GM18499 (cell line): Measurements from ENCODE around the gene TMEM38A.
"Not testable (repeated sequence)": the region's sequence is repeated elsewhere in the genome, so short reads cannot be mapped to it uniquely, and the experiment has no call there.

ENCODE experiments used
- ATAC-seq: cut with Tn5 transposase; IDR thresholded peaks from one replicate; pipeline ENCODE4 v1.9.1; 2021; ENCODE audit warnings: moderate number of reproducible peaks; ENCODE audit not compliant: insufficient read depth, unreplicated experiment

Gene TMEM38A

DNA sequence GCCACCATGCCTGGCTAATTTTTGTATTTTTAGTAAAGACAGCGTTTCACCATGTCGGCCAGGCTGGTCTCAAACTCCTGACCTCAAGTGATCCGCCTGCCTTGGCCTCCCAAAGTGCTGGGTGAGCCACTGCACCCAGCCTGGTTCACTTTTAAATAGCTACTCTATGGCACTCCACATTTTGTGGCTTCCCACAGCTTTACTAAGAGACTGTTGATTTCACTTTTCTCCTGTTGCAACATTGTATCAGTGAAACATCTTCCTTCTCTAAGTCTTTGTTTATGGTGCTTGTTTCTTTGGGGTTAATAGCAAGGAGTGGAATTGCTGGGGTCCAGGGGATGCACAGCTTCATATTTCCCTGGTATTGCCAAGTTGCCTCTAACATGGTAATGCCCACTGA lies 12.3 kb downstream of the TMEM38A start:
- ATAC-seq: no peak

DNA sequence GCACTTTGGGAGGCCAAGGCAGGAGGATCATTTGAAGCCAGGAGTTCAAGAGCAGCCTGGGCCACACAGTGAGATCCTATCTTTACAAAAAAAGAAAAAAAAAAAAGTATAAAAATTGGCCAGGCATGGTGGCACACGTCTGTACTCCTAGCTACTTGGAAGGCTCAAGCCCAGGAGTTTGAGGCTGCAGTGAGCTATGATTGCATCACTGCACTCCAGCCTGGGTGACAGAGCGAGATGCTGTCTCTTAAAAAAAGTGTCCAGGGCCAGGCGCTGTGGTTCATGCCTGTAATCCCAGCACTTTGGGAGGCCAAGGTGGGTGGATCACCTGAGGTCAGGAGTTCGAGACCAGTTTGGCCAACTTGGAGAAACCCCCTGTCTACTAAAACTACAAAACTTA lies 12.9 kb downstream of the TMEM38A start:
- ATAC-seq: not testable (repeated sequence)

DNA sequence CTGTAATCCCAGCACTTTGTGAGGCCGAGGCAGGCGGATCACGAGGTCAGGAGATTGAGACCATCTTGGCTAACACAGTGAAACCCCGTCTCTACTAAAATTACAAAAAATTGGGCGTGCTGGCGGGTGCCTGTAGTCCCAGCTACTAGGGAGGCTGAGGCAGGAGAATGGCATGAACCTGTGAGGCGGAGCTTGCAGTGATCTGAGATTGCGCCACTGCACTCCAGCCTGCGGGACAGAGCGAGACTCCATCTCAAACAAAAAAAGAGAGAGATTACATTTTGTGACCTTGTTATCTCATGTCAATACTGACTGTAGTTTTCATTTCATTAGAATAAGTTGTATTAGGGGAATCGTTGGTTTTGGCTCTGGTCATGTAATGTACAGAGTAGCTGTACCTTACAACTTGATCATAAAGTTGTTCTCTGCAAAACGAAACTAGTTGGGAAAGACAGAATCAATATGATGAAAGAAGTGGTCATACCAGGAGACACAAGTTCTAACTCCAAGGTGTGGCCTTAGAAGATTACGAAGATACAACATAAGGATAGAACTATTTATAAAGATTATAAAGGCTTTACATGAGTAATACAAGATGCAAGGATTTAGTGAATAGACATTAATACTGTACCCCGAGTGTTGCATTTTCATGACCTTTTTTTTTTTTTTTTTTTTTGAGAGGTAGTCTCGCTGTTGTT lies 15.3 kb downstream of the TMEM38A start:
- no peak for ATAC-seq

DNA sequence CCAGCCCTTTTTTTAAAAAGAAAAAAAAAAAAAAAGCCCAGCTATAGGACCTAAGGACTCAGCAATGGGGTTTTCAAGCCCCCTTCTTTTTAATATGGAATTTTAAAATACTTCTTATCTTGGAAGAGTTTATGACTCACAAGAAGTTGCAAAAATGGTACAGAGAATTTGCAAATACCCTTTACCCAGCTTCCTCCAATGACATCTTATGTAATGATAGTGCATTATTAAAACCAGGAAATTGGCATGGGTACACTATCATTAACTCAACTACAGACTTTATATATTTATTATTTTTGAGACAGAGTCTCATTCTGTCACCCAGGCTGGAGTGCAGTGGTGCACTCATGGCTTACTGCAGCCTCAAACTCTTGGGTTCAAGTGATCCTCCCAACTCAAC lies 16.1 kb downstream of the TMEM38A start:
- no peak for ATAC-seq

DNA sequence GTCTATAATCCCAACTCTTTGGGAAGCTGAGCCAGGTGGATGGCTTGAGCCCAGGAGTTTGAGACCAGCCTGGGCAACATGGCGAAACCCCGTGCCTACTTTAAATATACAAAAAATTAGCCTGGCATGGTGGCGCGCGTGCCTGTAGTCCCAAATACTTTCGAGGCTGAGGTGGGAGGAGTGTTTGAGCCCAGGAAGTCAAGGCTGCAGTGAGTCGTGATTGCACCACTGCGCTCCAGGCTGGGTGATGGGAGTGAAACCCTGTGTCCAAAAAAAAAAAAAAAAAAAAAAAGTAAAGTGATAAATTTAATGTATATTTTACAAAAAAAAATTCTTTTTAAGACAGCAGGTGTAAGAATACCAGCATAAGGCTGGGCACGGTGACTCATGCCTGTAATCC lies 17.6 kb downstream of the TMEM38A start:
- ATAC-seq: no peak

DNA sequence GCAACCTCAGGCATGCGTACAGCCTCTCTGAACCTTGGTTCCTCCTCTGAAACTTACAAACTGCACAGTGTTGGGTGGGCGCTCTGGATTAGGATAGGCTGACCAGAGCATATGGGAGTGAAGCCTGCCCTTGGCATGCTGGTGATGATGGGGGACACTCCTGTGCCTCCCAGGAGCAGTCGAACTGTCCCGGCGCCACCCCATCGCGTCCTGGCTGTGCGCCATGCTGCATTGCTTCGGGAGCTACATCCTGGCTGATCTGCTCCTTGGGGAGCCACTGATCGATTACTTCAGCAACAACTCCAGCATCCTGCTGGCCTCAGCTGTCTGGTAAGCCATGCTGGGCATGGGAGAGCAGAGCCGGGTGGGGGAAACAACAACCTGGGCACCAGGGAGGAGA lies 18.9 kb downstream of the TMEM38A start:
- no peak for ATAC-seq

DNA sequence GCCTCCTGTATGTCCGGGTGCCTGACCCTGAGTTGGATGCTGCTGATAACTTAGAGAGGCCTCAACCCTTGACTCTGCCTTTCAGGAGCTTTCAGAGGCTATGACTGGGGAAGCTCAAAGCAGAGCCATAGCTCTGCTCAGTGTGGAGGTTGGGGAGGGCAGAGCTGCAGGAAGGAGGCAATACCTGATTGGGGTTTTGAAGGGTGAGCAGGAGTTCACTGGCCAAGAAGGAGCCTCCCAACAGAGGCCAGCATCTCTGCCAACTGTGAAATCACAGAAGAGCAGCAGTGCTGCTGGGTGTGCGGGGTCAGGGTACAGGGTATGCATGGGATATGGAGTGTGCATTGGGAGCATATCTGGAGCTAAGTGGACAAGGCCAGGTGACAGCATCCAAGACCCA lies 21.6 kb downstream of the TMEM38A start:
- ATAC-seq: no peak

DNA sequence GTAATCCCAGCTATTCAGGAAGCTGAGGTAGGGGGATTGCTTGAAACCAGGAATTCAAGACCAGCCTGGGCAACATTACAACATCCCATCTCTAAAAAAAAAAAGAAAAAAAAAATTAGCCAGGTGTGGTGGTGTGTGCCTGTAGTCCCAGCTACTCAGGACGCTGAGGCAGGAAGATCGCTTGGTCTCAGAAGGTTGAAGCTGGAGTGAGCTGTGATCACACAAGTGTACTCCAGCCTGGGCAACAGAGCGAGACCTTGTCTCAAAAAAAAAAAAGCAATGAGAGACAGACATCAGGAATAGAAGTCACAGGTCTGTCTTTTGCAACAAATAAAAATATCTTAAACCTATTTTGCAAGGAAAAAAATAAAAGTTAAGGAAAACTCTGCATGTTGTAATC lies 23.3 kb downstream of the TMEM38A start:
- ATAC-seq: no peak

DNA sequence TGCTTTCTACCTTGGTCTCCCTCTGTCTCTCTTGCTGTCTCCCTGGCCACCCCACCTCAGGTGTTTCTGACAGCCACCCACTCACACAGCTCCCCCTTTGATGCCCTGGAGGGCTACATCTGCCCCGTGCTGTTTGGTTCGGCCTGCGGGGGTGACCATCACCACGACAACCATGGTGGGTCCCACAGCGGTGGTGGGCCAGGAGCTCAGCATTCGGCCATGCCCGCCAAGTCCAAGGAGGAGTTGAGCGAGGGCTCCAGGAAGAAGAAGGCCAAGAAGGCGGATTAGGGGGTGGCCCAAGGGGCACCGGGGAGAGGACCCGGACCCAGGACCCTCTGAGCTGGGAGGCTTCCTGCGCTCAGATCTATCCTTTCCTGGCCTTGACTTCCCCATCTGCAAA lies 27.1 kb downstream of the TMEM38A start:
- no peak for ATAC-seq

DNA sequence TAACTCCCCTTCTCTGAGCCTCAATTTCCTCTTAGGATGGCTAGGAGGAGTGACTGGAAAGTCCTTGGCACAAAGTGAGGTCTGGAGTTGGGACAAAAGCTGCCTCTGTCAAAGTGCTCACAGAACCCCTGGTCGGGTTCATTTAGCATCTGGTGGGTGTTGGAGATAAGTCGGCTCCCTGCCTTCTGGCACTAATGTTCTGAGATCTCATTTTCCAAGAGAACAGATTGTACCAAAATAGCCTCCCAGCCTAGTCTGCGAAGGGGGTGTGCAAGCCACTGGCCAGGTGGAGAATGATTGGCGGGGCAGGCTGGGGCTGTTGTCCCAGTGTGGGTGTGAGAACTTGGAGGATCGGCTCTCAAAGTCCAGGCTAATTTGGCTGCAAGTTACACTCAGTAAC lies 38.0 kb downstream of the TMEM38A start:
- ATAC-seq: no peak

DNA sequence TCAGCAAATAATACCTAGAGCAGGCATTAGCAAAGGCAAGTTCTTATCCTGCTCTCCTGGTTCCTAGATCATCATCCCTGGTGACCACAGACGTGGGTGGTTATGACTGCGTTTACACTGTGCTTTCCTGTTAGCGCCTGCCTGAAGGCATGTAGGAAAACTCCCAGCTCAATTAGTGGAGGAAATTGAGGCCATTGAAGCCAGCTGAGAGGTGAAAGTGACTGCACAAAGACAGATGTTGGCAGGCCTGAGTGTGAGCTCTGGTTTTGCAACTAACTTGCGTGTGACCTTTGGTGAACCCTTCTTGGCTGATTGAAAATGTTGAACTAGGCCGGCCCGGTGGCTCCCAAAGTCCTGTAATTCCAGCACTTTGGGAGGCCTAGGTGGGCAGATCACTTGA lies 41.2 kb downstream of the TMEM38A start:
- no peak for ATAC-seq

DNA sequence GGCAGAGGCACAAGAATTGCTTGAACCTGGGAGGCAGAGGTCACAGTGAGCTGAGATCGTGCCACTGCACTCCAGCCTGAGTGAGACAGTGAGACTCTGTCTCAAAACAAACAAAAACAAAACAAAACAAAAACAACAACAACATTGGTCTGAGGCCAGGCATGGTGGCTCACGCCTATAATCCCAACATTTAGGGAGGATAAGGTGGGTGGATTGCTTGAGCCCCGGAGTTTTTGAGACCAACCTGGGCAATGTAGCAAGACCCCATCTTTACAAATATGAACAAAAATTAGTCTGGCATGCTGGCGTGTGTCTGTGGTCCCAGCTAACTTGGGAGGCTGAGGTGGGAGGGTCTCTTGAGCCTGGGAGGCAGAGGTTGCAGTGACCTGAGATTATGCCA lies 42.7 kb downstream of the TMEM38A start:
- ATAC-seq: no peak

DNA sequence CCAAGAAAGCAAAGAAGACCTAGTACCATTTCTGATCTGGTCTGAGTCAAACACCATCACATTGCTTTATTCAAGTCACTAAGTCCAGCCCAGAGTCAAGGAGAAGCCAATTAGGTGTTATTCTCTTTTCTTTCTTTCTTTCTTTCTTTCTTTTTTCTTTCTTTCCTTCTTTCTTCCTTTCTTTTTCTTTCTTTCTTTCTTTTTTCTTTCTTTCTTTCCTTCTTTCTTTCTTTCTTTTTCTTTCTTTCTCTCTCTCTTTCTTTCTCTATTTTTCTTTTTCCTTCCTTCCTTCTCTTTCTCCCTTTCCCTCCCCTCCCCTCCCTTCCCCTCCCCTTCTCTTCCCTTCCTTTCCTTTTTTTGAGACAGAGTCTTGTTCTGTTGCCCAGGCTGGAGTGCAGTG lies 49.9 kb downstream of the TMEM38A start:
- not testable (repeated sequence) for ATAC-seq

DNA sequence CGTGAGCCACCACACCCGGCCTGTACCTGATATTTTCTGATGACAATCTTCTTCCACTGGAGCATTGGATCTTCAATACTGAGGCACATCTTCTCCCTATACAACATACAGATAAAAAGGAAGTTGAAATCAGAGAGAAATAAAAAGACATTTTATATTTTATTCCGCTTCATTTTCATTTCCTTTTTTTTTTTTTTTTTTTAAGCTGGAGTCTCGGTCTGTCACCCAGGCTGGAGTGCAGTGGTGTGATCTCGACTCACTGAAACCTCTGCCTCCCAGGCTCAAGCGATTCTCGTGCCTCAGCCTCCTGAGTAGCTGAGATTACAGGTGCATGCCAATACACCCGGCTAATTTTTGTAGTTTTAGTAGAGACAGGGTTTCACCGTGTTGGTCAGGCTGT lies 51.4 kb downstream of the TMEM38A start:
- not testable (repeated sequence) for ATAC-seq

DNA sequence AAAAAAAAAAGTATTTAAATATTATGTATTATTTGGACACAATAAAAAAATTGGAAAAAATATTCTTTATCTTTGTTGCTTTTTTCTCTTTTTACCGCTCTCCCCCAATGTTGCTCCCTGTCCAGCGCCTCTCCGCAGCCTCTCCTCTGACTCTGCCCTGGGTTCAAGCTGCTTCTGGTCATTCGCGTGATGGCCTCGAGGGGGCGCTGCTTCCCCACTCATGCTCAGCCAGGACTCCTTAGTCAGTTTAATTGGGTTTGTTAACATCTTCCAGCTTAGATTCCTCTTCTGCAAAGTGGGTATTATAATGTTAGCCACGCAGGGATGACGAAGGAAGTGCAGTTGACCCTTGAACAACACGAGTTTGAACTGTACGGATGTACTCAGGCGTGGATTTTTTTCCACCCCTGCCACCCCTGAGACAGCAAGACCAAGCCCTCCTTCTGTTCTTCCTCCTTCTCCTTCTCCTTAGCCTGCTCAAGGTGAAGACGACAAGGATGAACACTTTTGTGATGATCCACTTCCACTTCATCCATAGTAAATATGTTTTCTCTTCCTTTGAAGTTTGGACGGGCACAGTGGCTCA lies 53.9 kb downstream of the TMEM38A start:
- no peak for ATAC-seq

DNA sequence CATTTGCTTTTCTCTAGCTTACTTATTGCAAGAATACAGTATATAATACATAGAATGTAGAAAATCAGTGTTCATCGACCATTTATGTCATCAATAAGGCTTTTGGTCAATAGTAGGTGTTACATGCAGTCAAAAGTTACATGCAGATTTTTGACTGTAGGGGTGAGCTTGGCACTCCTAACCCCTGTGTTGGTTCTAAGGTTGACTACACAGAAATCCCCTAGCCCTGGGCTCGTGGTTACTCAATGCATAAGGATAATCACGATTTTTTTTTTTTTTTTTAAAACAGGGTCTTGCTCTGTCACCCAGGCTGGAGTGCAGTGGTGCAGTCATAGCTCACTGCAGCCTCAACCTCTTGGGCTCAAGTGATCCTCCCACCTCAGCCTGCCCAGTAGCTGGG lies 54.7 kb downstream of the TMEM38A start:
- no peak for ATAC-seq

DNA sequence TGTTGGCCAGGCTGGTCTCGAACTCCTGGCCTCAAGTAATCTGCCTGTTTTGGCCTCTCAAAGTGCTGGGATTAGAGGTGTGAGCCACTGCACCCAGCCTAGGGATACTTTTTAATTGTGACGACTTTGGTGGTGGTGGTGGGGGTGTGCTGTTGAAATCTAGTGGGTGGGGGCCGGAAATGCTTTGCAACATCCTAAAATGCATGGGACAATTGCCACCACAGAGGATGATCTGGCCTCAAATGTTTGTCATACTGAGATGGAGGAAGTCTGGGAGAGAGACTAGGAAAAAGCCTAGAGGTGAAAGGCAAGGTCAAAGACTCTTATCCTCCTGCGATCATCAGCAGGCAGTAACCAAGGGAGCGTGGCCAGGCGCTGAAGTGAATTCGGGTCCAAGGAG lies 60.1 kb downstream of the TMEM38A start:
- ATAC-seq: no peak

DNA sequence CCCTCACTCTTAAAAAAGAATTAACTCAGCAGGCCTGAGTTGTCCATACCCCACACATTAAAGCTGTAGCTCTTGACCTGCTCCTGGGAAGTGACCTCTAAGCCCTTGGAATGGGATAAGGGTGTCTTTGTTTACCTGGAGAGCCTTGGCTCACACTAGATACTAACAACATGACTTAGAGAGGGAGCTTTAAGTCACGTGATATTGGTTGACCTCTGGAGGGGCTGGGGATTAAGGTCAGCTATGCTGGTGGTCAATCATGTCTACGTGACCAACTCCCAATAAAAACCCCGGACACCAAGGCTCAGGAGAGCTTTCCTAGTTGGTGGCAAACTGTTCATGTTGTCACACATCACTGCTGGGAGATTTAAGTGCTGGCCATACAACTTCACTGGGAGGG lies 61.7 kb downstream of the TMEM38A start:
- ATAC-seq: no peak

DNA sequence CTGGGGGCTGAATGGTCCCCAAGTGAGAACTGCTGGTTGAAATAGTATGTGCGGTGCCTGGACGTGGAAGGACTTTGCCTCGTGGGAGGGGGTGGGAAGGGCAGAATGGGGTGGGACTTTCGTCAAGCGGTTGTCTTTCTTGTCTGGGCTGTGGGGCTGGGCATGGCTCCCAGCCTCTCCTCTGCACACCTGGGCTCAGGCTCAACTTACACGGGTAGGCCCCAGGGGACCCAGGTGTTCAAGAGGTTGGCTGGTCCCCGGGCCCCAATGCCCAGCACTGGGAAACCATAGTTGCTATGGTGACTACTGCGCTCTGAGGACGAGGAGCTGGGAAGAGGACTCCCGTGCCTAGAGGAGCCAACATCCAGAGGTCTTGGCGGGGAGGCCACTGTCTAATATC lies 66.0 kb downstream of the TMEM38A start:
- no peak for ATAC-seq

DNA sequence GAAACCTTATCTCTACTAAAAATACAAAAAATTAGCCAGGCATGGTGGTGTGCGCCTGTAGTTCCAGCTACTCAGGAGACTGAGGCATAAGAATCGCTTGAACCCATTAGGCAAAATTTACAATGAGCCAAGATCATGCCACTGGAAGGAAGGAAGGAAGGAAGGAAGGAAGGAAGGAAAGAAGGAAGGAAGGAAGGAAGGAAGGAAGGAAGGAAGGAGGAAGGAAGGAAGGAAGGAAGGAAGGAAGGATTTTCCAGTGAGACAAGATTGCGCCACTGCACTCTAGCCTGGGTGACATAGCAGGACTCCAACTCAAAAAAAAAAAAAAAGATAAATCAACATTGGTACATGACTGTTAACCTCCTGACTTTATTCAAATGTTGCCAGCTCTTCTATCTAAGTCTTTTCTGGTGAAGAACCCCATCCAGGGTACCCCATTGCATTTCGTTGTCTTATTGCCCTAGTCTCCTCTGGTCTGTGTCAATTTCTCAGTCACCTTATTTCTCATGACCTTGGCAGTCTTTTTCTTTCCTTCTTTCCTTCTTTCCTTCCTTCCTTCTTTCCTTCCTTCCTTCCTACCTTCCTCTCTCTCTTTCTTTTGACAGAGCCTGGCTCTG lies 74.8 kb downstream of the TMEM38A start:
- ATAC-seq: not testable (repeated sequence)

DNA sequence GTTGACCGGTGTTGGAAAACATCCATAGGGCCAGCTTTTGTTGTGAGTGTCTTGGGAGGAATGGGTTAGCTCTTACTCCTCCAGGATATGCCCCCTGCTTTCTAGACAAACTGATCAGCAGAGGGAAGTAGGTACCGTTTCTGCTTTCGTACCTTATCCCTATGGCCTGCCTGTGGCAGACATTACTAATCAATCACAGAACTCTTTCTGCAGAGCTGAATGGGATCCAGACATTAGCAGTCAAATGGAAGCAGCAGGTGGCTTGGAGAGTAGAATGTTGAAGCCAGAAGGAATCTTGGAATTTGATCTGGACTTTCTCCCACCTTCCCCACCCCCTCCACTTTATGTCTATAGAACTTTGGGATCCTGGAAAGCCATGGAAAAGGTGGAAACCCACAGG lies 75.8 kb downstream of the TMEM38A start:
- no peak for ATAC-seq

DNA sequence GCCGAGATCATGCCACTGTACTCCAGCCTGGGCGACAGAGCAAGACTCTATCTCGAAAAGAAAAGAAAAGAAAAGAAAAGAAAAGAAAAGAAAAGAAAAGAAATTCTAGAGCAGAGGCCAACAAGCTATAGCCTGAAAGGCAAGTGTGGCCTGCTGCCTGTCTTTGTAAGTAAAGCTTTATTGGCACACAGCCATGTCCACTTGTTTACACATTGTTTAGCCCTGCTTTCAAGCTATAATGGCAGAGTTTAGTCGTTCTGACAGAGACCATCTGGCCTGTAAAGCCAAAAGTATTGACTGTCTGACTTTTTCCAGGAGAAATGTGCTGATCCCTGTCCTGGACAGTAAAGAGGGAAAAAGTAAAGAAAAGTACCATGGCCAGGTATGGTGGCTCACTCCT lies 77.0 kb downstream of the TMEM38A start:
- ATAC-seq: no peak
